ENCODE data around the gene EP300.

DNA sequence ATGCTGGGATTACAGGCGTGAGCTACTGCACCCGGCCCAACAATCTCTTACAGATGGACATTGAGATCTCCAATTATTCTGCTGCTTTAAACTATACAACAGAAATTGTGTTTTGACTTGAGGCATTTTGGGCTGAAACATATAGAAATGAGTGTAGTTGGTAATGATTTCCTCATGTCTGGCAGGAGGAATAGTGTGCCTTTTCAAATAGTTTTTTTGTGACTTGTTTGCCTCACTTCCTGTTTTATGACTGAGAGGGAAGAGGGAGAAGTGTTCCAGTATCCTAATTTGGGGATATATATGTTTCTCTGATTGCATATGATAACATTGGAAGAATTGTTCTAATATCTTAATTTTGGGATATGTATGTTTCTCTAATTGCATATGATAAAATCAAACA is 40.2 kb downstream of the EP300 start:
- TF ChIP-seq, protein P1, sequence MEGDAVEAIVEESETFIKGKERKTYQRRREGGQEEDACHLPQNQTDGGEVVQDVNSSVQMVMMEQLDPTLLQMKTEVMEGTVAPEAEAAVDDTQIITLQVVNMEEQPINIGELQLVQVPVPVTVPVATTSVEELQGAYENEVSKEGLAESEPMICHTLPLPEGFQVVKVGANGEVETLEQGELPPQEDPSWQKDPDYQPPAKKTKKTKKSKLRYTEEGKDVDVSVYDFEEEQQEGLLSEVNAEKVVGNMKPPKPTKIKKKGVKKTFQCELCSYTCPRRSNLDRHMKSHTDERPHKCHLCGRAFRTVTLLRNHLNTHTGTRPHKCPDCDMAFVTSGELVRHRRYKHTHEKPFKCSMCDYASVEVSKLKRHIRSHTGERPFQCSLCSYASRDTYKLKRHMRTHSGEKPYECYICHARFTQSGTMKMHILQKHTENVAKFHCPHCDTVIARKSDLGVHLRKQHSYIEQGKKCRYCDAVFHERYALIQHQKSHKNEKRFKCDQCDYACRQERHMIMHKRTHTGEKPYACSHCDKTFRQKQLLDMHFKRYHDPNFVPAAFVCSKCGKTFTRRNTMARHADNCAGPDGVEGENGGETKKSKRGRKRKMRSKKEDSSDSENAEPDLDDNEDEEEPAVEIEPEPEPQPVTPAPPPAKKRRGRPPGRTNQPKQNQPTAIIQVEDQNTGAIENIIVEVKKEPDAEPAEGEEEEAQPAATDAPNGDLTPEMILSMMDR (IDR thresholded peaks at IDR 0.05), result no peak
- TF ChIP-seq POLR2AphosphoS5 (IDR thresholded peaks at IDR 0.05) (no peak), POLR2A (IDR thresholded peaks at IDR 0.05; ENCODE audit: low read depth) (no peak)

All from esophagus muscularis mucosa (tissue), 3 donors.